ENCODE data around the gene PIPOX. TPM values are rescaled to one million over a fixed set of nuclear protein-coding genes. Genes with fewer than 3 reads are reported as not detected.
A peak's percentile ranks its signal among the peaks of the same experiment; 100 is the strongest.

The PIPOX gene
- total and polyA plus RNA-seq, 2 donors from 2014 or later = 2.8 to 78.0 TPM

- peaks cover 0 to under 1% (median 0%) of the 10 kb centered on the region in 3 donors for H3K36me3 ChIP-seq (ENCODE audit: control insufficient read depth in 2 of 3, insufficient read depth in 3 of 3, low read length in 3 of 3)
- no peak for DNase-seq
- no peak for FAIRE-seq
- no peak overlapping the region for H3K9ac ChIP-seq (ENCODE audit: low read length in 3 of 3)
- H3K9me3 ChIP-seq (ENCODE audit: control insufficient read depth in 2 of 3, insufficient read depth in 1 of 3, low read length in 3 of 3) = no peaks in the 10 kb centered on the region
- H3K4me1 ChIP-seq (ENCODE audit: control insufficient read depth in 2 of 3, insufficient read depth in 2 of 3, low read depth in 1 of 3, low read length in 3 of 3) = peaks cover 0 to 10% (median 7%) of the 10 kb centered on the region in 3 donors
- H3K27ac ChIP-seq (ENCODE audit: low read depth in 2 of 2, low read length in 2 of 2) = no peak overlapping the region
- H3K4me3 ChIP-seq (ENCODE audit: low read length in 3 of 3) = no peak overlapping the region
- no peaks in the 10 kb centered on the region for H3K27me3 ChIP-seq (ENCODE audit: control insufficient read depth, insufficient read depth, low read length)
- TF ChIP-seq, protein P1, sequence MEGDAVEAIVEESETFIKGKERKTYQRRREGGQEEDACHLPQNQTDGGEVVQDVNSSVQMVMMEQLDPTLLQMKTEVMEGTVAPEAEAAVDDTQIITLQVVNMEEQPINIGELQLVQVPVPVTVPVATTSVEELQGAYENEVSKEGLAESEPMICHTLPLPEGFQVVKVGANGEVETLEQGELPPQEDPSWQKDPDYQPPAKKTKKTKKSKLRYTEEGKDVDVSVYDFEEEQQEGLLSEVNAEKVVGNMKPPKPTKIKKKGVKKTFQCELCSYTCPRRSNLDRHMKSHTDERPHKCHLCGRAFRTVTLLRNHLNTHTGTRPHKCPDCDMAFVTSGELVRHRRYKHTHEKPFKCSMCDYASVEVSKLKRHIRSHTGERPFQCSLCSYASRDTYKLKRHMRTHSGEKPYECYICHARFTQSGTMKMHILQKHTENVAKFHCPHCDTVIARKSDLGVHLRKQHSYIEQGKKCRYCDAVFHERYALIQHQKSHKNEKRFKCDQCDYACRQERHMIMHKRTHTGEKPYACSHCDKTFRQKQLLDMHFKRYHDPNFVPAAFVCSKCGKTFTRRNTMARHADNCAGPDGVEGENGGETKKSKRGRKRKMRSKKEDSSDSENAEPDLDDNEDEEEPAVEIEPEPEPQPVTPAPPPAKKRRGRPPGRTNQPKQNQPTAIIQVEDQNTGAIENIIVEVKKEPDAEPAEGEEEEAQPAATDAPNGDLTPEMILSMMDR (IDR thresholded peaks at IDR 0.05; ENCODE audit: borderline replicate concordance, extremely low read depth, insufficient read depth) = no peak
- intact Hi-C loops (cut with DNase I) = no loop called here
Observed at GRCh38 chr17:29041571-29041970, 1.4 kb upstream of the PIPOX start.

GRCh38 chr17:29042026-29042678 is 789 bp upstream of the PIPOX start:
- Histone ChIP-seq H3K4me1 (ENCODE audit: control insufficient read depth in 2 of 3, insufficient read depth in 2 of 3, low read depth in 1 of 3, low read length in 3 of 3) (peaks cover 0 to 12% (median 7%) of the 10 kb centered on the region in 3 donors), H3K36me3 (ENCODE audit: control insufficient read depth in 2 of 3, insufficient read depth in 3 of 3, low read length in 3 of 3) (peaks cover 0 to 2% (median 0%) of the 10 kb centered on the region in 3 donors), H3K4me3 (ENCODE audit: low read length in 3 of 3) (peak overlapping the region in 1 of 3 donors; percentile 60), H3K27ac (ENCODE audit: low read depth in 2 of 2, low read length in 2 of 2) (peak overlapping the region in 1 of 2 donors; percentile 38), H3K9ac (ENCODE audit: low read length in 3 of 3) (no peak overlapping the region), H3K9me3 (ENCODE audit: control insufficient read depth in 2 of 3, insufficient read depth in 1 of 3, low read length in 3 of 3) (no peaks in the 10 kb centered on the region), H3K27me3 (ENCODE audit: control insufficient read depth, insufficient read depth, low read length) (no peaks in the 10 kb centered on the region)
- DNase-seq (no peak), FAIRE-seq (no peak)
- intact Hi-C loops (cut with DNase I) = no loop called here
- TF ChIP-seq, protein P1 (IDR thresholded peaks at IDR 0.05; ENCODE audit: borderline replicate concordance, extremely low read depth, insufficient read depth) = no peak

DNA sequence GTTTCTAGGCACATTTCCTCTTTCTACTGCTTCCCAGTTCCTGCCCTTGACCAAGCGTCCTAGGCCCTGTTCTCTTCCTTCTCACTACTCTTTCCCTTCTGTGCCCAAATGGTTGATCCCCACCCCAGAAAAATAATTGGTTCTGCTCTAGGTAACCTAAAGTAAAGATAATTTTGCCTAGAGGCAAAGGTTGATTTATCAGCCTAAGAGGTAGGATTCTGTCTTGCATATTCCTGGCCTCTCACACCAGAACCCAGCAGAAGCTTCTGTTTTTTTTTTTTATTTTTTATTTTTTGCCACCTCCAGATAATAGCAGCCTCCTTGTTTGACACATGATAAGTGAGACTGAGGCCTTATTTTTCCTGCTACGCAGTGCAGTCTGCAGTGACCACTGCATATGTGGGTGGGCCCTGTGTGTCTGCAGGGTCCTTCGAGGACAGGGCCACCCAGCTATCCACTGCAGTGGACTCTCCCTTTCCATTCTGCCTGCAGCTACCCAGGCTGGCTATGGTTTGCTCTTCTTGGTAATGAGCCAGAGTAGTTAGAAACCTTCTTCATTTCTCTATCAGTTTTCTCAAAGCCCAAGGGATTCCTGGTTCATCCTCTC is 701 bp downstream of the PIPOX start:
- peaks cover 0 to 2% (median 0%) of the 10 kb centered on the region in 3 donors for H3K36me3 ChIP-seq (ENCODE audit: control insufficient read depth in 2 of 3, insufficient read depth in 3 of 3, low read length in 3 of 3)
- peak overlapping the region in 2 of 3 donors; percentile 56 to 60 for H3K4me3 ChIP-seq (ENCODE audit: low read length in 3 of 3)
- H3K9me3 ChIP-seq (ENCODE audit: control insufficient read depth in 2 of 3, insufficient read depth in 1 of 3, low read length in 3 of 3) = no peaks in the 10 kb centered on the region
- peaks cover 0 to 12% (median 7%) of the 10 kb centered on the region in 3 donors for H3K4me1 ChIP-seq (ENCODE audit: control insufficient read depth in 2 of 3, insufficient read depth in 2 of 3, low read depth in 1 of 3, low read length in 3 of 3)
- H3K27ac ChIP-seq (ENCODE audit: low read depth in 2 of 2, low read length in 2 of 2) = peak overlapping the region in 1 of 2 donors; percentile 41
- intact Hi-C loops (cut with DNase I) = no loop called here
- H3K9ac ChIP-seq (ENCODE audit: low read length in 3 of 3) = no peak overlapping the region
- DNase-seq = no peak
- no peak for FAIRE-seq
- TF ChIP-seq, protein P1 (IDR thresholded peaks at IDR 0.05; ENCODE audit: borderline replicate concordance, extremely low read depth, insufficient read depth) = no peak
- no peaks in the 10 kb centered on the region for H3K27me3 ChIP-seq (ENCODE audit: control insufficient read depth, insufficient read depth, low read length)

Data from kidney (tissue), 14 donors.